OCI-LY3 (cell line): Measurements from ENCODE around the gene KLF3.

Experiments
- CTCF ChIP-seq: fragments of 200-600, 300-600 bp; sonication (generic); IDR thresholded peaks from 2 replicates; pipeline ENCODE4 v1.5.1; 2014; ENCODE audit warnings: antibody characterized with exemption, low read length, low read depth
- EZH2phosphoT487 ChIP-seq: fragments of 200-600 bp; shearing (Covaris generic); IDR thresholded peaks from 2 replicates; pipeline ENCODE4 v1.6.1; 2018; ENCODE audit warnings: antibody characterized with exemption, mixed run types, low read depth

DNA sequence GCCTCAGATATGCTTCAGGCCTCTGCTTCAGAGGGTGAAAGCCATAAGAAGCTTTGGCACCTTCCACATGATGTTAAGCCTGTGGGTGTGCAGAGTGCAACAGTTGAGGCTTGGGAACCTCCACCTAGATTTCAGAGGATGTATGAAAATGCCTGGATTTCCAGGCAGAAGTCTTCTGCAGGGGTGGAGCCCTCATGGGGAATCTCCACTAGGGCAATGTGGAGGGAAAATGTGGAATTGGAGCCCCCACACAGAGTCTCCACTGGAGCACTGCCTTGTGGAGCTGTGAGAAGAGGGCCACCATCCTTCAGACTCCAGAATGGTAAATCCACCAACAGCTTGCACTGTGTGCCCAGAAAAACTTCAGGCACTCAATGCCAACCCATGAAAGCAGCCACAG lies 83.6 kb downstream of the KLF3 start:
- TF ChIP-seq CTCF = no peak
- no peak for TF ChIP-seq EZH2phosphoT487
